NCI-H1436 (cell line): ENCODE data around the gene SLC38A9.
"Not testable (repeated sequence)": the region's sequence is repeated elsewhere in the genome, so short reads cannot be mapped to it uniquely, and the experiment has no call there.

Source experiments
- DNase-seq: peaks from one replicate; lab custom pipeline; 2025; lab: John Stamatoyannopoulos, UW

Gene SLC38A9

GRCh38 chr5:55702598-55703345 lies 9.4 kb downstream of the SLC38A9 start:
- DNase-seq: no peak

GRCh38 chr5:55701462-55702103 lies 10.5 kb downstream of the SLC38A9 start:
- DNase-seq: no peak

GRCh38 chr5:55700745-55701144 lies 11.4 kb downstream of the SLC38A9 start:
- no peak for DNase-seq

GRCh38 chr5:55699041-55699688 lies 13.0 kb downstream of the SLC38A9 start:
- no peak for DNase-seq

- DNase-seq: not testable (repeated sequence)
These were observed 15.4 kb downstream of the SLC38A9 start for GRCh38 chr5:55696704-55697103.

- no peak for DNase-seq
These were observed 17.8 kb downstream of the SLC38A9 start for GRCh38 chr5:55694152-55694830.

- DNase-seq: no peak
These were observed 19.6 kb downstream of the SLC38A9 start for GRCh38 chr5:55692509-55692908.

GRCh38 chr5:55692106-55692417 lies 20.1 kb downstream of the SLC38A9 start:
- no peak for DNase-seq

GRCh38 chr5:55691265-55692105 lies 20.6 kb downstream of the SLC38A9 start:
- peak; percentile 20 for DNase-seq

GRCh38 chr5:55682071-55682470 lies 30.1 kb downstream of the SLC38A9 start:
- no peak for DNase-seq

- no peak for DNase-seq
These were observed 30.8 kb downstream of the SLC38A9 start for GRCh38 chr5:55681301-55681700.

- no peak for DNase-seq
These were observed 31.8 kb downstream of the SLC38A9 start for GRCh38 chr5:55680353-55680752.

- DNase-seq: no peak
These were observed 32.6 kb downstream of the SLC38A9 start for GRCh38 chr5:55679556-55679955.

GRCh38 chr5:55675119-55675518 lies 37.0 kb downstream of the SLC38A9 start:
- DNase-seq: no peak

- no peak for DNase-seq
These were observed 37.8 kb downstream of the SLC38A9 start for GRCh38 chr5:55674340-55674739.

GRCh38 chr5:55672477-55672911 lies 39.6 kb downstream of the SLC38A9 start:
- DNase-seq: no peak

GRCh38 chr5:55671975-55672374 lies 40.1 kb downstream of the SLC38A9 start:
- DNase-seq: no peak

GRCh38 chr5:55668356-55668755 lies 43.8 kb downstream of the SLC38A9 start:
- no peak for DNase-seq

- no peak for DNase-seq
These were observed 44.2 kb downstream of the SLC38A9 start for GRCh38 chr5:55667938-55668337.

- DNase-seq: no peak
These were observed 47.1 kb downstream of the SLC38A9 start for GRCh38 chr5:55665065-55665464.

GRCh38 chr5:55657443-55657842 lies 54.7 kb downstream of the SLC38A9 start:
- no peak for DNase-seq

GRCh38 chr5:55650386-55650785 lies 61.7 kb downstream of the SLC38A9 start:
- no peak for DNase-seq
